Measurements from ENCODE around the gene SPG7.
"Not testable (repeated sequence)": the region's sequence is repeated elsewhere in the genome, so short reads cannot be mapped to it uniquely, and the experiment has no call there.

Gene SPG7

DNA sequence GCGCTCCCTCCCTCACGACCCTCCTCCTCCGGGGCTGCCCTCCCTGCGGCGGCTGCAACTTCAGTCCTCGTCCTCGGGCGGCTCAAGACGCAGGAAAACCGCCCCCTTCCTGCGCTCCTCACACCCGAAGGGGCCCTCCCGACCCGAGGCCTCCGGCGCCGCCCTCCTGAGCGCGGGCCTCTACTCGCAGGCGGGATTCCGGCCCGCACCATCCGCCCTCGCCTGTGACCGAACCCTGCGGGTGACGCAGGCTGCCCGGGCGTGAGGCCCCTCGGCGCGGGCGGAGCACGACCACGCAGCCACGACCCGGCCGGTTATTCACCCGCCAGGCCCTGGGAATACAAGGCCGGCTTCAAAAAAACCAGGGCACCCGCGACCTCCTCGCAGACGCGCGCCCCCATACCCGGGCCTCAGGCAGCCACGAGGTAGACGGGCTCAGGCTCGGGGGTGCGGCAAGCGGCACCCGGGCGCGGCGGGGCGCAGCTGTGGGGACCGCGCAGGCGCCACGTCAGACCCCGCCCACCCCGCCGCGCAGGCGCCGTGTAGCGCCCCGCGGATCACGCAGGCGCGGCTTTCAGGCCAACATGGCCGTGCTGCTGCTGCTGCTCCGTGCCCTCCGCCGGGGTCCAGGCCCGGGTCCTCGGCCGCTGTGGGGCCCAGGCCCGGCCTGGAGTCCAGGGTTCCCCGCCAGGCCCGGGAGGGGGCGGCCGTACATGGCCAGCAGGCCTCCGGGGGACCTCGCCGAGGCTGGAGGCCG is at the start of gene SPG7:
Gene SPG7, plus strand, starts transcription at position 570 of the 757 bp plus-strand sequence. Its CDS starts 15 bp downstream, at position 585.
- peak; percentile 96 for DNase-seq (ENCODE audit: low spot score)

DNA sequence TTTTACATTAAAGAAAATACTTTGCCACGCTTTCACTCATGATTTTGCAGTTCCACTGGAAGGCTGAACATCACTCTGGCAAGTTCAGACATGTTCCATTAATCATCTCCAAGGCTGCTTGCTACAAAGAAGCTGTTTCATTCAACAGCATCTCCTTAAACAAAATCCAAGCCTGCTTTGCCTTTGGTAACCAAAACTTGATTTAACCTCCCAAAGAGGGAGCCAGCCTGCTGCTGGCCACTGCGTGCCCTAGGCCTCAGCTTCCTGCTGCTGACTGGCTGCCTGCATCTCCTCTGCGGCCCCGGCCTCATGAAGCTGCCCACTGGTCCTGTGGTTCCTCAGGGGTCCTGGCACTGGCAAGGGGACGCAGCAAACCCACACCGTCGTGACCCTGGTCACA is 49.7 kb upstream of the SPG7 start:
- no peak for DNase-seq (ENCODE audit: low spot score)

DNA sequence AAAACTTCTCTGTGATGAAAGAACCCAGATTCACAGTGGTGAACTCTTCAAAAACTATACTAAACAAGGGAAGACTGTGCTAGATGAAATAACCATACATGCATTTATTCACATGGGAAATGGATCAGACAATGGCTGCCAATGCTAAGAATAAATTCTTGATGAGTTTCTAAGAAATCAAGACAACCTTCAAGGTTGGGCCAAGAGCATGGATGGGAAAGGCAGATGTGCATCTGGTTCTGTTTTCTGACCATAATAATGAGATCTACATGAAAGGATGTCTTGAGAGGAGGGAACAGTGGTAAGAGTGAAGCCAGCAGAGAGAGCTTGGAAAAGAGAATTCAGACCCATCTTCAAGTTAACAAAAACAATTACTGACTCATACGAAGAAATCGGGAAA is 49.2 kb upstream of the SPG7 start:
- no peak for DNase-seq (ENCODE audit: low spot score)

DNA sequence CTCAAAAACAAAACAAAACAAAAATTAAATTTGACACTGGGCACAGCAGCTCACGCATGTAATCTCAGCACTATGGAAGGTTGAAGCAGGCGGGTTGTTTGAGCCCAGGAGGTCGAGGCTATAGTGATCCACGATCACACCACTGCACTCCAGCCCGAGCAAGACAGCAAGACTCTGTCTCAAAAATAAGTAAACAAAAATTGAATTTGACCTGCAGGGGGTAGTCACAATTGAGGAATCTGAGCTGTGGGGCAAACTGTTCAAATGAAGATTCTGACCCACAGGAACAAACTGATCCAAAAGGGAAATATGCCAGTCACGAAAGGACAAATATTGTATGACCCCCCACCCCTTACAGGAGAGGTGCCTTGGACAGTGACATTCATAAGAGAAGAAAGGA is 47.6 kb upstream of the SPG7 start:
- DNase-seq (ENCODE audit: low spot score) = no peak

DNA sequence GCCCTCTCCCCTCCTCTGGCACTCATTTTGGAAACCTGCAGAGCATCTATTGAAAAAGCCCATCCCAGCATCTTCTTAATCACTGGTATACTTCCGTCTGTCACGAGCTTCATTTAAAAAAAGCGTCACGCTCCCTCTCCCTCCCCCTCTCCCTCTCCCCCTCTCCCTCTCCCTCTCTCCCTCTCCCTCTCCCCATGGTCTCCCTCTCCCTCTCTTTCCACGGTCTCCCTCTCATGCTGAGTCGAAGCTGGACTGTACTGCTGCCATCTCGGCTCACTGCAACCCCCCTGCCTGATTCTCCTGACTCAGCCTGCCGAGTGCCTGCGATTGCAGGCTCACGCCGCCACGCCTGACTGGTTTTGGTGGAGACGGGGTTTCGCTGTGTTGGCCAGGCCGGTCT is 46.3 kb upstream of the SPG7 start:
- not testable (repeated sequence) for DNase-seq (ENCODE audit: low spot score)

DNA sequence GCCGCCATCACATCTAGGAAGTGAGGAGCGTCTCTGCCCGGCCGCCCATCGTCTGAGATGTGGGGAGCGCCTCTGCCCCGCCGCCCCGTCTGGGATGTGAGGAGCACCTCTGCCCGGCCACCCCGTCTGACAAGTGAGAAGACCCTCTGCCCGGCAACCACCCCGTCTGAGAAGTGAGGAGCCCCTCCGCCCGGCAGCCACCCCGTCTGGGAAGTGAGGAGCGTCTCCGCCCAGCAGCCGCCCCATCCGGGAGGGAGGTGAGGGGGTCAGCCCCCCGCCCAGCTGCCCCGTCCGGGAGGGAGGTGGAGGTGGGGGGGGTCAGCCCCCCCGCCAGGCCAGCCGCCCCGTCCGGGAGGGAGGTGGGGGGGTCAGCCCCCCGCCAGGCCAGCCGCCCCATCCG is 45.6 kb upstream of the SPG7 start:
- DNase-seq (ENCODE audit: low spot score) = not testable (repeated sequence)

DNA sequence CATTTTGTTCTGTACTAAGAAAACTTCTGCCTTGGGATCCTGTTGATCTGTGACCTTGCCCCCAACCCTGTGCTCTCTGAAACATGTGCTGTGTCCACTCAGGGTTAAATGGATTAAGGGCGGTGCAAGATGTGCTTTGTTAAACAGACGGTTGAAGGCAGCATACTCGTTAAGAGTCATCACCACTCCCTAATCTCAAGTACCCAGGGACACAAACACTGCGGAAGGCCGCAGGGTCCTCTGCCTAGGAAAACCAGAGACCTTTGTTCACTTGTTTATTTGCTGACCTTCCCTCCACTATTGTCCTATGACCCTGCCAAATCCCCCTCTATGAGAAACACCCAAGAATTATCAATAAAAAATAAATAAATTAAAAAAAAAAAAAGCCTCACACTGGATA is 44.9 kb upstream of the SPG7 start:
- not testable (repeated sequence) for DNase-seq (ENCODE audit: low spot score)

DNA sequence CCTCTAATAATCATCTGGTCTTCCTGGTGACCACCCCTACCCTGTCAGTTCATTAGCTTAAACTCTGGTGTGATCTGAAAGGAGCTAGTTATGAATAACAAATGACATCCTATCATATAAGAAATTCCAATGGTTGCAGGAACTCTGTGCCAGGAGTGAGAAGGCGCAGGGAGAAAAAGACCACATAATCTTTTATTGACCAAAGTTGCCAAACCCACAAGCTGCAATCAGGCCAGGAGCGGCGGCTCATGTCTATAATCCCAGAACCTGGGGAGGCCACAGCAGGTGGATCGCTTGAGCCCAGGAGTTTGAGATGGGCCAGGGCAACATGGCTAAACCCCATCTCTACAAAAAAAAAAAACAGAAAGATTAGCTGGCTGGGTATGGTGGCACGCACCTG is 41.3 kb upstream of the SPG7 start:
- no peak for DNase-seq (ENCODE audit: low spot score)

DNA sequence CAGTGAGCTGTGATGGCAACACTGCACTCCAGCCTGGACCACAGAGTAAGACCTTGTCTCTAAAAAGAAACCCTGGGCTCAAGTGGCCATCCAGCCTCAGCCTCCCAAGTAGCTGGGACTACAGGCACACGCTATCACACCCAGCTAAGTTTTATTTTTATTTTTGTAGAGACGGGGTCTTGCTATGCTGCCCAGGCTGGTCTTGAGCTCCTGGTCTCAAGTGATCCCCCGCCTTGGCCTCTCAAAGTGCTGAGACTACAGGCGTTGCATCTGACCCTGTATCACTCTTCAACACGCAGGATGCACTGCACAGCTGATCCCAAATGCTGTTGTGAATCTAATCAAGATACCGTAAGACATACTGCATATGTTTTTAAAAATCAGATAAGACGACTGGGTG is 40.8 kb upstream of the SPG7 start:
- no peak for DNase-seq (ENCODE audit: low spot score)

DNA sequence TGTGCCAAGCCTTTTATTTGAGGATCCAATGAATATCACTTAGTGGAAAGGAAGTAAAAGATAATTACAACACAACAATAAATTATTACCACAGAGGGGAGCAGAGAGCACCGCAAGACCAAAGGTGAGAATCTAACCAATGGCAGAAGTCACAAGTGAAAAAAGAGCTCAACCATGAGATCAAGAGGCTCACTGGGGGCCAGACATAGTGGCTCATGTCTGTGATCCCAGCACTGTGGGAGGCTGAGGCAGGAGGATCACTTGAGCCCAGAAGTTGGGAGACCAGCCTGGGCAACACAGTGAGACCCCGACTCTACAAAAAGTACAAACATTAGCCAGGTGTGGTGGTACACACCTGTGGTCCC is 35.5 kb upstream of the SPG7 start:
- no peak for DNase-seq (ENCODE audit: low spot score)

DNA sequence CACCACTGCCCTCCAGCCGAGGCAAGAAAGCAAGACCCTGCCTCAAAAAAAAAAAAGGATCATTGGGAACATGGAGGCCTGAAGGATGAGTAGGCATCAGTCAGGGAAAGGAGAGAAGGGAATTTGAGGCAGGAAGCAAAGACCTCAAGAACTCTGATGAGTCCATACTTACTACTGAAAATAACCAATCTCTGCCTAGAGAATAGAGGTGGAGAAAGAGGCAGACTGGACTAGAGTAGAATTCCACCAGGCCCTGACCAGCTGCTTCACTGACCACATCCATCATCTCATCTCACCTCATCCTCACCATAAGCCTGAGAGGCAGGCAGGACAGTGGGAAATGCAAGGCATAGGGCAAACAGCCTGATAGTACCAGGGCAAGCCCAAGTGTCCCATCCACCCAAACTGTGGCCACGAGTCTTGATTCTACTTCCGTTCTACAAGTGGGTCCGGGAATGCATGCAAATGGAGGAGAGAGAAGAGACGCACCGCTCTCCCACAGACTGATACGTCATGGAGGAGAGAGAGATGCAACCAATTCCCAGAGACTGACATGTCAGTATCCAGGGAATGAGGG is 35.0 kb upstream of the SPG7 start:
- no peak for DNase-seq (ENCODE audit: low spot score)

DNA sequence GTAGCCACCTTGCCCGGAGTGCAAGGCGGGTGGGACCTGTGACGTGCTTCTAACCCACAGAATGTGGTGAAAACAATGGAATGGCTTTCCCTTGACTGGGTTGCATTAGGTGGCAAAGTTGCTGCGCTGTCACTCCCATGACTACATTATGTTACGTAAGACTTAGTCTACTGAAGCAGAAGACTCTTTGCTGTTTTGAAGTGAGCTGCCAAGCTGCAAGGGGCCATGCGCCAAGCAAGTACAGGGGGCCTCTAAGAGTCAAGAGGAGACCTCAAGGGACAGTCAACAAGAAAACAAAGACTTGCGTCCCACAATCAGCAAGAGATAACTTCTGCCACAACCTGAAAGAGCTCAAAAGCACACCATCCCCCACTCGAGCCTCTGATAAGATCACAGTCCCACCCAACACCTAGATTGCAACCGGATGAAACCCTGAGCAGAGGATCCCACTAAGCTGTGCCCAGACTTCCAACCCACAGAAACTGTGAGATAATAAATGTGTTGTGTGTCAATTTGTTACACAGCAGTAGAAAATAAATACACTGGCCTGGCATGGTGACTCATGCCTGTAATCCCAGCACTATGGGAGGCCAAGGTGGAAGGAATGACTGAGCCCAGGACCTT is 34.3 kb upstream of the SPG7 start:
- peak; percentile 43 for DNase-seq (ENCODE audit: low spot score)

DNA sequence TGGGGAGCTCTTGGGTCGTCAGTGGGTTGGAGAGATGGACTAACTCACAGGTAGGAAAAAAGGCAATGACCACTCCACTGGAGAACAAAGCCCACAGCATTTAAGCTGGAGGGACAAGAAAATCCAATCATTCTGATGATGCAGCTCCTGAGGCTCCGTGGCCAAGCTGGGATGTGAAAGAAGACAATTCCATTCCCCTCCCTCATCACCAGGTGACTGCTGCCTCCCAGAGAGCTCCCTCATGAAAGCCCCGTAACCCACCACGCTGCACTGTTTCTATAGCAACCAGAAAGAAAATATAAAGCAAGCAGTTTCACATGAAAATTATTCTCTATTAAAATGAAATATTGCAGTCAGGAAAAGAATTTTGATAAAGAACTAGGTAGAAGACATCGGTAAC is 33.1 kb upstream of the SPG7 start:
- DNase-seq (ENCODE audit: low spot score) = no peak

DNA sequence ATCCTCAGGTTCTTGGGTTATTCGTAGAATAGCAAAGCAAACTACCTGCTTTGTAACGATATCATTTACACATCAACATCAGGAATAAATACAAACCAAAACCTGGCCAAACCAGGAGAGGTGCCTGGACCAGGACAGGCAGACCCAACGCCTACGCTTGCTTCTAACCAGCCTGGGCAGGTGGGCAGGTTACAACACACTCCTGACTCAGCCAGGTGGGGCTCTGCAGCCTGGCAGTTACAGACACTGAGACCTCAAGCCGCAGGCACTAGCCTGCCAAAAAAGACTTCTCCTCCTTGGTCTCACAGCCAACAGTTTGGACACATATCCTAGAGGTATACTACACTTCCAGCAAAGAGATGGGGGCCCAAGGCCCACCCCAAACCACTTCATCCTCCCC is 31.8 kb upstream of the SPG7 start:
- no peak for DNase-seq (ENCODE audit: low spot score)

DNA sequence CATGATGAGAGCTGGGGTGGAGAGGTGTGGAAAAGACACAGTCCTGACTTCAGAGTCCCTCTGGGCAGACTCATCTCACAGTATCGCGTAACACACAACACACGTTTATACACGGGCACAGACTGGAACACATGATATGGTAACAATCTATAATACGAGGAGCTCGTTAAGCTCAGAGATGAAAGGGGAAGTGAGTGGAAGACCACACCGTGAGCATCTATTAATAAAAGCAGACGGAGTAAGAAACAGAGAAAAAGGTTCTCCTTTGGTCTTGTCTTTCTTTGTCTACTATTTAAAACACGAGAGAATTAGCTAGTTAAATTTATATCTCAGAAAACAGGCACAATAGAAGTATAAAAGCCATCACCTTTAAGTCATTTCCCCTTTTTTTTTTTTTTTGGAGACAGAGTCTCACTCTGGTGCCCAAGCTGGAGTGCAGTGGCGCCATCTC is 31.4 kb upstream of the SPG7 start:
- no peak for DNase-seq (ENCODE audit: low spot score)

DNA sequence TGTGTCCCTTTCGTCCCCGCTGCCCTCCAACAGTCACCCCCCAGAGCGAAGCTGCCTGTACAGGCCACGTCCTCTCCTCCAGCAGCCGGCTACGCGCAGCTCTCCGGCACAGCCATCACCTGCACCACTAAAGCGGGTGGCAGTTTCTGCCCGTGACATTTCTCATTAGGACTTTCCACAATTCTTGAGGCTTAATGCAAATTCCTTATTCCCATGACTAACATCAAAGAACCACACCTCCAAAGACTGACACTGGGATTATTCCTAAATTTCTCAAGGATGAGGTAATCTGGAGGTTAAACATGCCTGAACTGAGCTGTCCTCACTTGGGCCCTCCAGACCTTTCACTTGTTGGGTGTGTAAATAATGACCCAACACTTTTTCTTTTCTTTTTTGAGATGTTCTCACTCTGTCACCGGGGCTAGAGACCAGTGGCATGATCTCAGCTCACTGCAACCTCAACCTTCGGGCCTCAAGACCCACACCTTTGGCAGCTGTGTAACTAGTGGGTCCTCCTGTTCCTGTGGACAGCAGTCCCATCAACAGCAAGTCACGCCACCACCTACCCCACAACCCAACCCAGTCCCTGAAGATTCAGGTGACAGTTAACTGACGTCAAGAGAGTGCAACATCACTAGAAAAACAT is 29.5 kb upstream of the SPG7 start:
- DNase-seq (ENCODE audit: low spot score) = no peak

DNA sequence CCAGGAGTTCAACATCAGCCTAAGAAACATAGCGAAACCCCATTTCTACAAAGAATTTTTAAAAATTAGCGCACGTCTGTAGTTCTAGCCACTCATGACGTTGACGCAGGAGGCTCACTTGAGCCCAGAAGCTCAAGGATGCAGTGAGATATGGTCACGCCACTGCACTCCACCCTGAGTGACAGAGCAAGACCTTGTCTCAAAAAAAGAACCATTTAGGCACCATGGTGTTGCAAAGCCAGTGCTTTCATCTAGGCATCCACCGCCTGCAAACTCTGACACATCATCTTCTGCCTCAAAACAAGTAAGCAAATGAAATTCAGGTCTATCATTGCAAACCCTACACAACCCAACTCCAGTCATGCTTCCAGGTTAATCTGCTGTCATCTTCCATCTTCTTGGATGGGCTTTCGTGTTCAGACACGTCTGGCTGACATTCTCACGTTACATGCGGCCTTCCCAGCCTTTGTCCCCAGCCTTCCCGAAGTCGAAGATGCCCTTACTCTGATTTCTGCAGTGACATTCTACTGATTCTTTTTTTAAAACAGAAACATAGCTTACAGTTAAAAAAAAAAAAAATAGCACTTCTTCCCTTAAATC is 26.7 kb upstream of the SPG7 start:
- DNase-seq (ENCODE audit: low spot score) = no peak

DNA sequence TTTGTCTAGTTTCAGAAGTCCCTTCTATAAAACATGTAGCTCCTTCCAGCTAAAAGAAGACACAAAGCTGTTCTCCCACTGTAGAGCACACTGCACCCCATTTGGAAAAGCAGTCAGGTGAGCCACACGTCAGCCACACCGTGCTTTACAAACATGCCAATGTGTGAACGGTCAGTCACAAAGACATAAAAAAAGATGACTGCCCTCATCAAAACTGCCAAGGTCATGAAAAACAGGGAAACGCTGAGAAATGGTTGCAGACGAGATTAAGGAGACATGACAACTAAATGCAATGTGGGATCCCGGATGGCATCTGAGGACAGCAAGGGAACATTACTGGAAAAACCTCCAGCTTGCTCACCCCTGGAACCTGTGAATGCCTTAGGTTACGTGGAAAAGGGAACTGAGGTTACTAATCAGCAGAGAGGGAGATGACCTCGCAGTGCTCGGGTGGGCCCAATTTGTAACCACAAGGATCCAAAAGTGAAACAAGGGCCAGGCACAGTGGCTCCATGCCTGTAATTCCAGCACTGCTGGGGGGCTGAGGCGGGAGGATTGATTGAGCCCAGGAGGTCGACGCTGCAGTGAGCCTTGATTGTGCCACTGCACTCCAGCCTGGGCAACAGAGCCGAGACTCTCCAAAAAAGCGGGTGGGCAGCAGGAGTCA is 25.9 kb upstream of the SPG7 start:
- no peak for DNase-seq (ENCODE audit: low spot score)

DNA sequence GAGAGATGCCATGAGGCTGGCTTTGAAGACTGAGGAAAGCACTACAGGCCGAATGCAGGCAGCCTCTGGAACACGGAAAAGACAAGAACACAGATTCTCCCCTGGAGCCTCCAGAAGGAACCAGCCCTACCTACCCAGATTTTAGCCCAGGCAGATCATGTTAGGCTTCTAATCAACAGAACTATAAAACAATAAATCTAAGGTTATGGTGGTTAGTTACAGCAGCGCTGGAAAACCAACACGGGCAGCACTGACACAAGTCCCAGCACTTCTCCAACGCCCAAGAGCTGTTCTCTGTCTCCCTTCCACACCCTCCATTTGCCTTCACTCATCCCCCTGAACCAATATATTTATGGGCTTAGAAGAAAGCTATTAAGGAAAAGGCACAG is 25.4 kb upstream of the SPG7 start:
- DNase-seq (ENCODE audit: low spot score) = no peak

DNA sequence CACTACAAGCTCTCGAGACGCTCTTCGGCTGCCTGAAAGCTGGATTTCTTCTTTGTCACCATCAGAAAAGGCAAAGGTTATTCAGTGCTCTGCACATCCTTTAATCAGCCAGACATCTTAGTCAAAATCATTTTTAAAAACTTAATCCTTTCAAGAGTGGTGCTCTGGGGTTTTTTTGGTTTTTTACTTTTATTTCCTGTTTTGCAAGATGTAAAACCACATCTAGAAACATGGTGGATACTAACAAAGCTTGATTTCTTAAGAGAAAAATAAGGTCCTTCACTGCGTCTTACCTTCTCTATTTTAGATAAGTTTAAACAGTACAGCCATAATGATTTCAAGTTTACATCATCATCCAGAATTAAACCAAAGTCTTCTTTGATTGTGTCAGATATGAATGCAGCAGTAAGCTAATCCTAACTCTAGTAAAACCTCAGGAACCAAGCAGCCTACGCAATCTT is 24.1 kb upstream of the SPG7 start:
- no peak for DNase-seq (ENCODE audit: low spot score)

DNA sequence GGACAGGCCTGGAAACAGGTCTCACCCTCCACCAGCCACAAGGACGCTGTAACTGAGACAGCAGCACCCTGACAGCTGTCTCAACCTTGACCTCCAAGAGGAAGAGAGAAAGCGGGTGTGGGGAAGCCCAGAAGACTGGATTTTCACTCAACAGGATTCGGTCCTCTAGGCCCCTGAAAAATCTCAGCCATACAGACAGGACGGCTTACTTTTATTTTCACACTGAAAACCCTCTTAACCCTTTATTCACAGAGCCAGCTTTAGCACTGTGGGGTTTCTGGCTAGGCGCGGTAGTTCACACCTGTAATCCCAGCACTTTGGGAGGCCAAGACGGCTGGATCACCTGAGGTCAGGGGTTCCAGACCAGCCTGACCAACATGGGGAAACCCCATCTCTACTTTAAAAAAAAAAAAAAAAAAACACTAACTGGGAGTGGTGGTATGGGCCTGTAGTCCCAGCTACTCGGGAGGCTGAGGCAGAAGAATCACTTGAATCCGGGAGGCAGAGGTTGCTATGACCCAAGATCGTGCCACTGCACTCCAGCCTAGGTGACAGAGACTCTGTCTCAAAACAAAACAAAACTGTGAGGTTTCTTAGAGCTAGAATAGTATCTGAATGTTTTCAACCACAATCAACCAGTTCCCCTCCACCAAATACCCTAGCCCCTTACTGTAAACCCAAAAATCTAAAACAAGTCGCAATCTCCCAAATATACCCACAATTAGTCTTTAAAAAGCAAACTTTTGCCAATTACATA is 23.1 kb upstream of the SPG7 start:
- no peak for DNase-seq (ENCODE audit: low spot score)
